ENCODE measurements around the gene LTB4R. TPM values are rescaled to one million over a fixed set of nuclear protein-coding genes. Genes with fewer than 3 reads are reported as not detected.

LTB4R gene
- total RNA-seq, 1 donor from 2014 or later = 0.06 TPM

- TF ChIP-seq, protein P1, sequence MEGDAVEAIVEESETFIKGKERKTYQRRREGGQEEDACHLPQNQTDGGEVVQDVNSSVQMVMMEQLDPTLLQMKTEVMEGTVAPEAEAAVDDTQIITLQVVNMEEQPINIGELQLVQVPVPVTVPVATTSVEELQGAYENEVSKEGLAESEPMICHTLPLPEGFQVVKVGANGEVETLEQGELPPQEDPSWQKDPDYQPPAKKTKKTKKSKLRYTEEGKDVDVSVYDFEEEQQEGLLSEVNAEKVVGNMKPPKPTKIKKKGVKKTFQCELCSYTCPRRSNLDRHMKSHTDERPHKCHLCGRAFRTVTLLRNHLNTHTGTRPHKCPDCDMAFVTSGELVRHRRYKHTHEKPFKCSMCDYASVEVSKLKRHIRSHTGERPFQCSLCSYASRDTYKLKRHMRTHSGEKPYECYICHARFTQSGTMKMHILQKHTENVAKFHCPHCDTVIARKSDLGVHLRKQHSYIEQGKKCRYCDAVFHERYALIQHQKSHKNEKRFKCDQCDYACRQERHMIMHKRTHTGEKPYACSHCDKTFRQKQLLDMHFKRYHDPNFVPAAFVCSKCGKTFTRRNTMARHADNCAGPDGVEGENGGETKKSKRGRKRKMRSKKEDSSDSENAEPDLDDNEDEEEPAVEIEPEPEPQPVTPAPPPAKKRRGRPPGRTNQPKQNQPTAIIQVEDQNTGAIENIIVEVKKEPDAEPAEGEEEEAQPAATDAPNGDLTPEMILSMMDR (conservative IDR thresholded peaks at IDR 0.05; ENCODE audit: low read depth, low read length) = no peak
- no peak for DNase-seq (ENCODE audit: low read depth)
- H3K4me3 ChIP-seq (ENCODE audit: low read depth, low read length) = no peak overlapping the region
Measured at GRCh38 chr14:24330973-24331674, 19.8 kb downstream of the LTB4R start.

GRCh38 chr14:24331731-24332267 lies 20.5 kb downstream of the LTB4R start:
- no peak overlapping the region for H3K4me3 ChIP-seq (ENCODE audit: low read depth, low read length)

GRCh38 chr14:24332268-24332993 lies 21.1 kb downstream of the LTB4R start:
- DNase-seq (ENCODE audit: low read depth) = no peak
- TF ChIP-seq, protein P1 (conservative IDR thresholded peaks at IDR 0.05; ENCODE audit: low read depth, low read length) = peak; percentile 83

More at GRCh38 chr14:24331731-24332267, 20.5 kb downstream of the LTB4R start:
- TF ChIP-seq, protein P1 (conservative IDR thresholded peaks at IDR 0.05; ENCODE audit: low read depth, low read length) = no peak
- DNase-seq (ENCODE audit: low read depth) = no peak

GRCh38 chr14:24334431-24335291 lies 23.4 kb downstream of the LTB4R start, which contains the start of gene ADCY4:
Gene ADCY4, minus strand, starts transcription at chr14:24335071. Its CDS starts 419 bp downstream, at chr14:24334652.
- TF ChIP-seq, protein P1 (conservative IDR thresholded peaks at IDR 0.05; ENCODE audit: low read depth, low read length) = no peak
- H3K4me3 ChIP-seq (ENCODE audit: low read depth, low read length) = peak within 1 kb of the TSS; percentile 30
- DNase-seq (ENCODE audit: low read depth) = no peak

More at GRCh38 chr14:24332268-24332993, 21.1 kb downstream of the LTB4R start:
- peak overlapping the region; percentile 6 for H3K4me3 ChIP-seq (ENCODE audit: low read depth, low read length)

DNA sequence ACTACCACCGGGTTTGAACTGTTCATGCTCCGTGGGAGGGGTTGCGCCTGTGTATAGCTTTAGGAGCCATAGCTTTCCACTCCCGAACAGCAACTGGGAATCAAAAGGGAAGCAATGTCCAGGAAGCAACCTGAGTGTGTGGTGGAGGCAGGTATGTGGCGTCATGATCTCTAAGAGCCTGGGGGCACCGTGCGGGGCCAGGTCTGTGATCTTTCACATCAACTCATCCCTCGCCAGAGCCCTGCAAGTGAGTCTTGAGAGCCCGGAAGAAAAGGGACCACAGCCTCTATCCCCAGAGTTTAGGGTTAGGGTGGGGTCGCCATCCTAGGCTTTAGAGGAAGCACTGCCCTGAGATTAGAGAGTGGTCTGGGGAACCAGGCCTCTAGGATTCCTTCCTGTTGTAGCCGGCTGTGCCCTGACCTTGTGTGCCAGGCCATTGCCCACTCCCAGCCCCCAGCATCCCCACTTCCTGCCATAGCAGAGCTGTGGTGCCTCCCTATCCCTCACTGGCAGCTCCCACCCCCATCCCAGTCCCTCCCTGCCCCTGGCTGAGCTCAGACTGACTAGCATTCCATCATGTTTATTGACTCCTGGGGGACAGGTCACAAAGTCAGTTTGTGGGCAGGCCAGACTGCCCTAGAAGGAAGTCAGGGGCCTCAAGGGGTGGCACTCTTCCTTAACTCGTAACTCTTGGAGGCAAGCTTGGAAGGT lies 24.3 kb downstream of the LTB4R start:
- no peak overlapping the region for H3K4me3 ChIP-seq (ENCODE audit: low read depth, low read length)
- TF ChIP-seq, protein P1 (conservative IDR thresholded peaks at IDR 0.05; ENCODE audit: low read depth, low read length) = no peak
- no peak for DNase-seq (ENCODE audit: low read depth)
